Measurements from ENCODE around the gene VIPR2. TPM values are rescaled to one million over a fixed set of nuclear protein-coding genes. Genes with fewer than 3 reads are reported as not detected.

Gene VIPR2
- total RNA-seq, 2 donors from 2014 or later = 10.9 to 18.2 TPM

GRCh38 chr7:159075563-159076238 lies 69.0 kb downstream of the VIPR2 start:
- Histone ChIP-seq H3K4me1 (no peaks in the 10 kb centered on the region), H3K27ac (no peak overlapping the region), H3K27me3 (no peaks in the 10 kb centered on the region), H3K4me3 (no peak overlapping the region), H3K36me3 (replicated peaks in 1 of 2; ENCODE audit: insufficient read depth in 1 of 2, low read depth in 2 of 2) (no peaks in the 10 kb centered on the region), H3K9me3 (no peaks in the 10 kb centered on the region)
- WGBS, 2 donors = 82 to 90% methylated on average over 14 to 17 of the region's 17 CpGs
- ATAC-seq (no peak), DNase-seq (no peak)
- TF ChIP-seq CTCF (IDR thresholded peaks at IDR 0.05) = no peak
- TF ChIP-seq POLR2A (IDR thresholded peaks at IDR 0.05) = no peak
- intact Hi-C loops (cut with DNase I) = no loop called here

DNA sequence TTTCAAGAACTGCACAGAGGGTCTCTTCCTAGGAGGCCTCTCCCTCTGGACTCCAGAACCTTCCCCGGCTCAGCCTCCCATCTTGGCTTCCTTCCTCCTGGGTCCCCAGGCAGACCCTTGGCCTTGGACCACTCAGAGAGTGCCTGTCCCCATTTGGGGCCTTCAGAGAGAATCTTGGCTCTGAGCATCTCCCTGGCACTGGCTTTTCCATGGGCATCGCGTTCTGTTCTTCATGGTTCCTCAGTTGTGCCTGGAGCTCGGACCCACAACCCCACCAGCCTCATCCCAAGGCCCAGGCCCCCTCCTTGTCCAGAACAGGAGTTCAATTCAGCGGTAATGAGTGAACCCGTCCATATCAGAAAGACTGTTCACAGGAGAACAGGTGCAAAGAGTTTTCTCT lies 73.4 kb downstream of the VIPR2 start:
- Histone ChIP-seq H3K27me3 (no peaks in the 10 kb centered on the region), H3K9me3 (no peaks in the 10 kb centered on the region), H3K27ac (no peak overlapping the region), H3K4me3 (no peak overlapping the region), H3K4me1 (peaks cover 5% of the 10 kb centered on the region), H3K36me3 (replicated peaks in 1 of 2; ENCODE audit: insufficient read depth in 1 of 2, low read depth in 2 of 2) (no peaks in the 10 kb centered on the region)
- ATAC-seq (no peak), DNase-seq (no peak)
- intact Hi-C loops (cut with DNase I) = no loop called here
- TF ChIP-seq POLR2A (IDR thresholded peaks at IDR 0.05) (no peak), CTCF (IDR thresholded peaks at IDR 0.05) (no peak)
- 94 to 98% methylated on average over 6 of the region's 6 CpGs for WGBS, 2 donors

DNA sequence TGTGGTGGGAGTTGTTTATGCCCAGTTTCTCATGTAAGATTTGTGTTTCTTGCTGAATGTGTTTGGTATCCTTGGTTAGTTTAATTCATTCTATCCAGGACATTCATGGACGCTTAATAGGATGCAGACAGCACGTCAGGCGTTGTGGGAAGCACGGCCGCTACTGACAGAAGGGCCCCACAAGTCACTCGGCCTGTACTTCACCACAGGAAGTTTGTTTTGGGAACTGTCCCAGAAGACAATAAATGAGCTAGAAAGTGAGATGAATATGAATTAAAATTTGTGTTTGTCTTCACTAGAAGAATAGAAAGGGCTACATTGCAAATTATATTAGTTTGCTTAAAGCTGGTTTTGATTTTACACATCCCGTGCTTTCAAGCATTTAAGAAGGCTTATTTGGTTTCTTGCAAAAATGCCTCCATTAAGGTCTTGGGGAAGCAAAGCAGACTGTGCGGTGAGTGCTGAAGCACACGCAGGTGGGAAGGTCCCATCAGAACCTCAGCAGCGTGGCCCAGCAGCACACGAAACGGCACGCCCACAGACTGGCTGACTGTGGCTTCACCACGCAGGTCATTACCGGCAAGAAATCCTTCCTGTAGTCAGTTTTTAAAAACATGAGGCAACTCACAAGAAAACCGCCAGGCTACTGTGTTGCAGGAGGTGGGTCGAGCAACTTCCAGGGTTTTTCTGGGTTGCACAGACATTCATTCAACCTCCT lies 74.1 kb downstream of the VIPR2 start:
- peaks cover 5% of the 10 kb centered on the region for H3K4me1 ChIP-seq
- 72 to 80% methylated on average over 17 of the region's 17 CpGs for WGBS, 2 donors
- no peaks in the 10 kb centered on the region for H3K36me3 ChIP-seq (replicated peaks in 1 of 2; ENCODE audit: insufficient read depth in 1 of 2, low read depth in 2 of 2)
- intact Hi-C loops (cut with DNase I) = no loop called here
- H3K27ac ChIP-seq = no peak overlapping the region
- no peaks in the 10 kb centered on the region for H3K27me3 ChIP-seq
- DNase-seq (no peak), ATAC-seq (no peak)
- H3K9me3 ChIP-seq = no peaks in the 10 kb centered on the region
- no peak overlapping the region for H3K4me3 ChIP-seq
- TF ChIP-seq POLR2A (IDR thresholded peaks at IDR 0.05) (no peak), CTCF (IDR thresholded peaks at IDR 0.05) (no peak)

DNA sequence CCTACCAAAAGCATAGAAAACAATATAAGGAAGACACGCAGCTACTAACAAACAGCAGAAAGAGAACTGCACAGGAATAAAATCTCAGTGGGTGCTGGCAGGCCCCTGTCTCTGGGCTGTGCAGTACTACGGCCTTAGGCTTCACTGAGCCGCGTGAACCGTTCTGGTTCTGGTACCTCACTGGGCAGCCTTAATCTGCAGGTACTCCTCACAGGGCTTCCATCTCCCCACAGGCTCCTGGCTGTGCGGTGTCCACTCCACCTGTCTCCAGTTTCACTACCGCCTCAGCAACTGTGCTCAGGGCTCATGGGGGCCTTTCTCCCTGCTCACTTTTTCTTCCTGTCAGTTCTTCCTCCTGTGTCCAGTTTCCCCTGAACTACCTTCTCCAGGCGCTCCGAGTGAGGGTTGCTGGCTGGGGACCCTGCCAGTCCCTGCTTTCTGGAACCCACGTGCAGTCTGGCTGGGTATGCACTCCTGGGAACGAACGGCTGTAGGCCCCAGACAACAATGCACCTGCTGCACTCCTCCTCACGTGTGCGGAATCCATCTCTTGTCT lies 75.7 kb downstream of the VIPR2 start:
- TF ChIP-seq CTCF (IDR thresholded peaks at IDR 0.05) (no peak), POLR2A (IDR thresholded peaks at IDR 0.05) (no peak)
- peaks cover 5% of the 10 kb centered on the region for H3K4me1 ChIP-seq
- H3K4me3 ChIP-seq = no peak overlapping the region
- intact Hi-C loops (cut with DNase I) = no loop called here
- H3K9me3 ChIP-seq = no peaks in the 10 kb centered on the region
- no peaks in the 10 kb centered on the region for H3K27me3 ChIP-seq
- ATAC-seq = no peak
- no peak overlapping the region for H3K27ac ChIP-seq
- 87 to 92% methylated on average over 14 of the region's 14 CpGs for WGBS, 2 donors
- H3K36me3 ChIP-seq (replicated peaks in 1 of 2; ENCODE audit: insufficient read depth in 1 of 2, low read depth in 2 of 2) = no peaks in the 10 kb centered on the region
- DNase-seq = no peak
